Neural progenitor cell (in vitro differentiated cells): Measurements from ENCODE around the gene CPNE4.
A peak's percentile ranks its signal among the peaks of the same experiment; 100 is the strongest.

Experiments
- CTCF ChIP-seq: fragments of 200-600 bp; sonication (generic); IDR thresholded peaks from 2 replicates; pipeline ENCODE4 v1.5.1; 2017; ENCODE audit warnings: antibody characterized with exemption, mild to moderate bottlenecking
- EZH2phosphoT487 ChIP-seq: fragments of 200-600 bp; sonication (generic); IDR thresholded peaks from 2 replicates; pipeline ENCODE4 v1.6.1; 2017; ENCODE audit warnings: antibody characterized with exemption

GRCh38 chr3:131892331-131892730 is 142.5 kb downstream of the CPNE4 start:
- TF ChIP-seq CTCF (peak; percentile 27), EZH2phosphoT487 (no peak)
